Neural progenitor cell (in vitro differentiated cells): ENCODE measurements around the gene KDM2A. TPM values are rescaled to one million over a fixed set of nuclear protein-coding genes. Genes with fewer than 3 reads are reported as not detected.
"Not testable (repeated sequence)": the region's sequence is repeated elsewhere in the genome, so short reads cannot be mapped to it uniquely, and the experiment has no call there.

Source experiments
- DNase-seq: peaks from one replicate; pipeline ENCODE4 v3.0.0-alpha.2; 2016; ENCODE audit warnings: low spot score
- H2AFZ ChIP-seq: fragments of 200-600 bp; sonication (generic); replicated peaks from 2 replicates; pipeline ENCODE4 v1.6.1; 2016; ENCODE audit warnings: antibody characterized with exemption
- H3F3A ChIP-seq: fragments of 200-600 bp; sonication (generic); 2 replicates; pipeline ENCODE4 v1.6.1; 2016; ENCODE audit warnings: antibody characterized with exemption, low read depth
- H3K27ac ChIP-seq: fragments of 200-600 bp; sonication (generic); 2 replicates; pipeline ENCODE4 v1.5.1; 2016; ENCODE audit warnings: mild to moderate bottlenecking
- H3K27me3 ChIP-seq: fragments of 200-600 bp; sonication (generic); 2 replicates; pipeline ENCODE4 v1.6.1; 2016; ENCODE audit warnings: mild to moderate bottlenecking, moderate library complexity
- H3K36me3 ChIP-seq: fragments of 200-600 bp; sonication (generic); 2 replicates; pipeline ENCODE4 v1.5.1; 2016
- H3K4me1 ChIP-seq: fragments of 200-600 bp; sonication (generic); 2 replicates; pipeline ENCODE4 v1.6.1; 2016; ENCODE audit warnings: mixed run types
- H3K4me2 ChIP-seq: fragments of 200-600 bp; sonication (generic); 2 replicates; pipeline ENCODE4 v1.6.1; 2016
- H3K4me3 ChIP-seq: fragments of 200-600 bp; sonication (generic); 2 replicates; pipeline ENCODE4 v1.5.1; 2016
- H3K79me2 ChIP-seq: fragments of 200-600 bp; sonication (generic); 2 replicates; pipeline ENCODE4 v1.6.1; 2016; ENCODE audit warnings: low read depth
- H3K9ac ChIP-seq: fragments of 200-600 bp; sonication (generic); 2 replicates; pipeline ENCODE4 v1.6.1; 2016
- H3K9me3 ChIP-seq: fragments of 200-600 bp; sonication (generic); 2 replicates; pipeline ENCODE4 v1.5.1; 2016; ENCODE audit warnings: low read depth
- H4K20me1 ChIP-seq: fragments of 200-600 bp; sonication (generic); 2 replicates; pipeline ENCODE4 v1.6.1; 2016; ENCODE audit warnings: low read depth
- H3K27ac Mint-ChIP-seq: 3 replicates; pipeline ENCODE4 v1.8.0; 2021; ENCODE audit warnings: mixed read lengths
- H3K27me3 Mint-ChIP-seq: 2 replicates; pipeline ENCODE4 v1.8.0; 2022; ENCODE audit warnings: low read depth, mild to moderate bottlenecking, inconsistent platforms, moderate library complexity, mixed read lengths; ENCODE audit not compliant: insufficient read depth
- H3K36me3 Mint-ChIP-seq: 3 replicates; pipeline ENCODE4 v1.8.0; 2021; ENCODE audit warnings: mixed read lengths
- H3K4me1 Mint-ChIP-seq: 3 replicates; pipeline ENCODE4 v1.8.0; 2021; ENCODE audit warnings: mixed read lengths
- H3K4me3 Mint-ChIP-seq: 3 replicates; pipeline ENCODE4 v1.8.0; 2021; ENCODE audit warnings: mild to moderate bottlenecking, moderate library complexity, mixed read lengths
- H3K9me3 Mint-ChIP-seq: 3 replicates; pipeline ENCODE4 v1.8.0; 2020; ENCODE audit warnings: mixed read lengths
- EZH2 ChIP-seq: fragments of 200-600 bp; sonication (generic); IDR thresholded peaks from 2 replicates; pipeline ENCODE4 v1.6.1; 2017; ENCODE audit warnings: antibody characterized with exemption, mild to moderate bottlenecking, moderate library complexity
- EZH2phosphoT487 ChIP-seq: fragments of 200-600 bp; sonication (generic); IDR thresholded peaks from 2 replicates; pipeline ENCODE4 v1.6.1; 2017; ENCODE audit warnings: antibody characterized with exemption
- total RNA-seq: library from RNA; depleted of rRNA; stranded (reverse); fragments of >200 nt; gene quantifications from 2 replicates; pipeline ENCODE4 v1.2.3, GENCODE V29; 2015; ENCODE audit warnings: low replicate concordance
- TF ChIP-seq, protein P1 (sequence below): fragments of 200-600 bp; sonication (generic); IDR thresholded peaks from 2 replicates; pipeline ENCODE4 v1.5.1; 2017; ENCODE audit warnings: antibody characterized with exemption, mild to moderate bottlenecking

The KDM2A gene
- total RNA-seq, 1 donor from 2014 or later, result 49.5 TPM

DNA sequence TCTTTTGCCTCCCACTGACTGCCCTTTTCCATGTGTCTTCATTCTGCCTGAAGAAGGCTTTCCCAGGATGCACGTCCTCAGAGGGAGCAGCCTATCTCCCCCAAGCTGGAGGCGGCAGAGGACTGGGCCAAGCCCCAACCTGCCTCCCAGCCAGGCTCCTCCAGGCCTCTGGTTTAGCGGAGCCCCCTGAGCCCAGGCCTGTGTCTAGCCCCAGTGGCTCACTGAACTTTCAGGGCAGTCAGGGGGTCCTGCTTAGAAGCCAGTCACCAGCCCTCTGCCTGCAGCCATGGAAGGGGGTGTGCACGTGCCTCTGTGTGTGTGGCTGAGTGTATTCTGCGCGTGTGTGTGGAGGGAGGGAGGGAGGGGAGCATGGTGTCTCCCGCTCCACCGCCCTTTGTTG, 136.8 kb downstream of the KDM2A start:
- H3K4me3 Mint-ChIP-seq, result peak overlapping the region; percentile 5
- Histone ChIP-seq H4K20me1 (peaks cover 24% of the 10 kb centered on the region), H3K9me3 (no peaks in the 10 kb centered on the region), H3K4me1 (no peaks in the 10 kb centered on the region), H3K4me2 (no peak overlapping the region), H2AFZ (no peak overlapping the region), H3K79me2 (no peaks in the 10 kb centered on the region), H3K9ac (no peak overlapping the region), H3K4me3 (no peak overlapping the region), H3K27ac (peak overlapping the region; percentile 29), H3K27me3 (no peaks in the 10 kb centered on the region), H3F3A (peaks cover 55% of the 10 kb centered on the region), H3K36me3 (peaks cover 10% of the 10 kb centered on the region)
- peaks cover 33% of the 10 kb centered on the region for H3K36me3 Mint-ChIP-seq
- H3K4me1 Mint-ChIP-seq, result peaks cover 4% of the 10 kb centered on the region
- H3K9me3 Mint-ChIP-seq, result no peaks in the 10 kb centered on the region
- no peak for DNase-seq
- H3K27me3 Mint-ChIP-seq, result peaks cover 2% of the 10 kb centered on the region
- no peak for TF ChIP-seq EZH2
- no peak overlapping the region for H3K27ac Mint-ChIP-seq

DNA sequence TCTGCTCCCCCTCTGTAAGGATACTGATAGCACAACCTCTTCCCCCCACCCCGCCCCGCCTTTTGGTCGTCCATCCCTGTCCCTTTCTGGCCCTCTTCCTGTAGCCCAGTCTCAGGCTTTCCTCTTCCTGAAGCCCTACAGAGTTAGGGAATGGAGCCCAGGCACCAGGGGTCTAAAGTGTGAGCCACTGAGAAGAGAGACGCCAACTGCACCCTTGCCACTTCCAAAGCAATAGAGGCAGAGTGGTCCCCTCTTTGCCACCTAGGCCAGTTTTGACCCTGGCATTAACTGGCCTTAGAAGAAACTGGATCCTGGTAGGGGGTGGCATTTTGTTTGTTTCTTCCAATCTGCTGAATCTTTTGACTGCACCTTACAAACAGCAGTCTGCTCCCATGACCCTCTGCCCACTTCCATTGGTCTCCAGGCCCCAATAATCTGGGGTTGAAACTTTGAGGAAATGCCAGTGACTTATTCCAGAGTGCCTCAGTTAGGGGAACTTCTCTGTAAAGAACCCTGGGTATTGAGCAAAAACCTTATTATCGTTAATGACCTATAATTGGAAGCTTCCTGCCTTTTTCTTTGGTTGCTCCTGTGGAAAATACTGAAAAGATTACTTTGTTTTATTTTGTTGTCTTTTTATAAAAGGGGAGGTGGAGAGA, 137.5 kb downstream of the KDM2A start:
- Histone ChIP-seq H2AFZ (no peak overlapping the region), H4K20me1 (peaks cover 19% of the 10 kb centered on the region), H3K9me3 (no peaks in the 10 kb centered on the region), H3K9ac (no peak overlapping the region), H3K79me2 (no peaks in the 10 kb centered on the region), H3K27ac (no peak overlapping the region), H3K4me3 (no peak overlapping the region), H3K4me1 (no peaks in the 10 kb centered on the region), H3K4me2 (no peak overlapping the region), H3F3A (peaks cover 63% of the 10 kb centered on the region), H3K27me3 (no peaks in the 10 kb centered on the region), H3K36me3 (peaks cover 10% of the 10 kb centered on the region)
- no peak for DNase-seq
- Mint-ChIP-seq H3K9me3 (no peaks in the 10 kb centered on the region), H3K27ac (no peak overlapping the region), H3K4me3 (no peak overlapping the region), H3K27me3 (peaks cover 2% of the 10 kb centered on the region), H3K36me3 (peaks cover 33% of the 10 kb centered on the region), H3K4me1 (peaks cover 9% of the 10 kb centered on the region)
- TF ChIP-seq EZH2 (no peak), EZH2phosphoT487 (no peak)
- TF ChIP-seq, protein P1, sequence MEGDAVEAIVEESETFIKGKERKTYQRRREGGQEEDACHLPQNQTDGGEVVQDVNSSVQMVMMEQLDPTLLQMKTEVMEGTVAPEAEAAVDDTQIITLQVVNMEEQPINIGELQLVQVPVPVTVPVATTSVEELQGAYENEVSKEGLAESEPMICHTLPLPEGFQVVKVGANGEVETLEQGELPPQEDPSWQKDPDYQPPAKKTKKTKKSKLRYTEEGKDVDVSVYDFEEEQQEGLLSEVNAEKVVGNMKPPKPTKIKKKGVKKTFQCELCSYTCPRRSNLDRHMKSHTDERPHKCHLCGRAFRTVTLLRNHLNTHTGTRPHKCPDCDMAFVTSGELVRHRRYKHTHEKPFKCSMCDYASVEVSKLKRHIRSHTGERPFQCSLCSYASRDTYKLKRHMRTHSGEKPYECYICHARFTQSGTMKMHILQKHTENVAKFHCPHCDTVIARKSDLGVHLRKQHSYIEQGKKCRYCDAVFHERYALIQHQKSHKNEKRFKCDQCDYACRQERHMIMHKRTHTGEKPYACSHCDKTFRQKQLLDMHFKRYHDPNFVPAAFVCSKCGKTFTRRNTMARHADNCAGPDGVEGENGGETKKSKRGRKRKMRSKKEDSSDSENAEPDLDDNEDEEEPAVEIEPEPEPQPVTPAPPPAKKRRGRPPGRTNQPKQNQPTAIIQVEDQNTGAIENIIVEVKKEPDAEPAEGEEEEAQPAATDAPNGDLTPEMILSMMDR, result no peak

DNA sequence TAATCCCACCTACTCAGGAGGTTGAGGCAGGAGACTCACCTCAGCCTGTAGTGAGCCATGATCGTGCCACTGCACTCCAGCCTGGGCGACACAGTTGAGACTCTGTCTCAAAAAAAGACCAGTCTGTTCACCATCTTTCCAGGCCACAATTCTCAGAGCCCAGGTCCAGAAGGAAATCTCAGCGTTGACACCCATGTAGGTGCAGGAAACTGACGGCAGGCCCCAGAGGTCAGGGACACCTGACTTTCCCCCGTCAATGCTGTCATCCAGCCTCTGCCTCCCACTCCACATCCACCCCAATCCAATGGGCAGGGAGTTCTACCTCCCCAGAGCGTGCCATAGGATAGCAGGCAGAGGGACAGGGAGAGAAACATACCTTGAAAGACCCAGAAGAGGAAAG, 141.3 kb downstream of the KDM2A start:
- H3K4me3 Mint-ChIP-seq, result peak overlapping the region; percentile 67
- Histone ChIP-seq H3K4me1 (no peaks in the 10 kb centered on the region), H3K27me3 (peaks cover 22% of the 10 kb centered on the region), H3K79me2 (no peaks in the 10 kb centered on the region), H3K36me3 (peaks cover 4% of the 10 kb centered on the region), H3K9me3 (no peaks in the 10 kb centered on the region), H3K27ac (no peak overlapping the region), H3K9ac (no peak overlapping the region), H2AFZ (no peak overlapping the region), H3F3A (peaks cover 56% of the 10 kb centered on the region), H3K4me2 (no peak overlapping the region), H3K4me3 (no peak overlapping the region), H4K20me1 (peaks cover under 1% of the 10 kb centered on the region)
- peaks cover 24% of the 10 kb centered on the region for H3K4me1 Mint-ChIP-seq
- no peaks in the 10 kb centered on the region for H3K9me3 Mint-ChIP-seq
- TF ChIP-seq EZH2phosphoT487 (no peak), EZH2 (no peak)
- TF ChIP-seq, protein P1, result no peak
- no peak overlapping the region for H3K27ac Mint-ChIP-seq
- H3K27me3 Mint-ChIP-seq, result peaks cover 5% of the 10 kb centered on the region
- peaks cover 15% of the 10 kb centered on the region for H3K36me3 Mint-ChIP-seq
- no peak for DNase-seq

DNA sequence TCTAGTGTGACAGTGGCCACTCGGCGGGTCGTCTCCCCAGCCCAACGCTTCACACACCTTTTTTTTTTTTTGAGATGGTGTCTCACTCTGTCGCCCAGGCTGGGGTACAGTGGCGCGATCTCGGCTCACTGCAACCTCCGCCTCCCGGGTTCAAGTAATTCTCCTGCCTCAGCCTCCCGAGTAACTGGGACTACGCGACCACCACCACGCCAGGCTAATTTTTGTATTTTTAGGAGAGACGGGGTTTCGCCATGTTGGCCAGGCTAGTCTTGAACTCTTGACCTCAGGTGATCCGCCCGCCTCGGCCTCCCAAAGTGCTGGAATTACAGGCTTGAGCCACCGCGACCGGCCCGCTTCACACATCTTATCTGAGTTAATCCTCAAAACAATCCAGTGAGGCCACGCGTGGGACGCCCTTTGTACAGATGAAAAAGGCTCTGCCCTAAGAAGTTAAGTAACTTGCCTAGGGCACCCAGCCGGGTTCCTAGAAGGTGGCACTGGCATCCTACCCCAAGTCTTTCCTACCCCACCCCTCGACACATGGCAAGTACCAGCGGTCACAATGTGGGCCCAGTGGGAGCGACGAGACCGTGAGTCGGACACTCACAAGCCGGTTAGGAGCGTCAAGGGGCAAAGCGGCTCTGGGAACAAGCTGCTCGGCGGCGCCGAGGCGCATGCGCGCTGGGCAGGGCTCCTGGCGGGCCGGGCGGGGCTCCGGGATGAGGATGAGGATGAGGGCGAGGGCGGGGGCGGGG, 142.0 kb downstream of the KDM2A start:
- Histone ChIP-seq H2AFZ (peak overlapping the region; percentile 91), H3K4me3 (peak overlapping the region; percentile 37), H3F3A (peaks cover 55% of the 10 kb centered on the region), H3K27me3 (peaks cover 27% of the 10 kb centered on the region), H3K4me2 (peak overlapping the region; percentile 91)
- H3K36me3 Mint-ChIP-seq, result peaks cover 13% of the 10 kb centered on the region
- peaks cover 12% of the 10 kb centered on the region for H3K27me3 Mint-ChIP-seq
- peak overlapping the region; percentile 69 for H3K27ac Mint-ChIP-seq
- H3K36me3 ChIP-seq, H3K9ac ChIP-seq, H3K79me2 ChIP-seq, H4K20me1 ChIP-seq, H3K9me3 ChIP-seq, H3K9me3 Mint-ChIP-seq, H3K27ac ChIP-seq, H3K4me1 ChIP-seq: not testable (repeated sequence)
- H3K4me1 Mint-ChIP-seq, result peaks cover 29% of the 10 kb centered on the region
- peak overlapping the region; percentile 83 for H3K4me3 Mint-ChIP-seq
- peak; percentile 87 for DNase-seq
